Measurements from ENCODE around the gene CARD9.

- TF ChIP-seq POLR2A (IDR thresholded peaks at IDR 0.05; ENCODE audit: low read length) (peak; percentile 53), GATA1 (IDR thresholded peaks at IDR 0.05; ENCODE audit: low read depth, low read length) (no peak)
Observed at GRCh38 chr9:136400038-136400834, 26.8 kb upstream of the CARD9 start, which contains the start of gene SNAPC4.

Data from erythroblast (primary cell).